ENCODE measurements around the gene AGBL4.

AGBL4 gene

DNA sequence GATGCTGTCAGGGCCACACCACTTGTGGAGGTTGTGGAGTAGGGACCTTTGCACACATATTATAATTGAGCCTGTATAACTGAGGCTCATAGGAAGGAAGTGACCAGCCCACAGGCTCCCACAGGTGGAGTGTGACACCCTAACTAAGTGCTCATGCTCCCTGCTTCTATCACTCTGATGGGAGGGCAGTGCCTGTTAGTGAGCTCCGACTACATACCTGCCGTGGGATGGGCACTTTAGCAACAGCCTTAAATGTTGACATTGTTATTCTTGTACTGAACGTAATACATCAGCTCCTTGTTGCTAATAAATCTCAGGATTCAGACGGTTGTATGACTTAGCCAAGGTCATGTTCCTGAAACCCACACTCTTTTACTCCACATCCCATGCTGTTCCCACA lies 1305.0 kb downstream of the AGBL4 start:
- DNase-seq (ENCODE audit: low read depth), result no peak

DNA sequence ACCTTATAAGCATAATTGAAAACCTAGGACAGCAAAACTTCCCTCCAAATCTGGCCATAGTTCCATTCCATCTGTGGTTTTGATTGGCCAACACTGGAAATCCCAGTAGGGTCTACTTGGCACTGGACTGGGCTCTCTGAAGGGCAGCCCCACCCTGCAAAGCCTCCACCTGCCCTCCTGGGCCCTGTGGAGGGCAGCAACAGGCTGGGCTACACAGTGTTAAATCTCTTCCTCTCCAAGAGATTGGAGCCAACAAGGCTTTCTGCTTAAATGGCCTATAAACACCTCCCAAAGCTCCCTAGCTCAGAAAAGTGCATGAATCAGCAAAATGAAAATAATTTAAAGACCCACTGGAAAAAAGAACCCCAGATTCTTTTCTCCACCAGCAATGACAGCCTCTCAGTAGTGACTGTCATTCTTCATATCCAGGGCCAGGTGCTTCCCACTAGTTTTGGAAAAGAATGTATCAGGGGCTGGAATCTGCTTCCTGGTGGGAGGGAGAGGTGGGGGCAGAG lies 1305.6 kb downstream of the AGBL4 start:
- DNase-seq (ENCODE audit: low read depth), result no peak

DNA sequence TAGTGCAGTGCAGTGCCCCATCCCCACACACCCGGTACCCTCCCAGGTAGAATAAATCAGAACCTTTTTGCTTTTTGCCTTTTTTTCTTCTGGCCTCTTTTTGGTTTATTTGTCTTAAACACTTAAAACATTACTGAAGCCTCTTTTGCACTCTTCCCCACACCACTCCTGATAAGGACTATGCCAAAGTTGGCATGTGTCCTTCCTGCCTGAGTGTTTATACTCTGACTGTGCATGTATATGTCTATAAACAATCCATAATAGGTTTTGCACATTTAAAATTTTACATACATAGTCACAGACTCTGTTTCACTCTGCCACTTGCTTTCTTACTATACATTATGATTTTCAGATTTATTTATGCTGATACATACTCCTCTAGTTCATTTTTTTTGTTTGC lies 1306.7 kb downstream of the AGBL4 start:
- DNase-seq (ENCODE audit: low read depth), result no peak

DNA sequence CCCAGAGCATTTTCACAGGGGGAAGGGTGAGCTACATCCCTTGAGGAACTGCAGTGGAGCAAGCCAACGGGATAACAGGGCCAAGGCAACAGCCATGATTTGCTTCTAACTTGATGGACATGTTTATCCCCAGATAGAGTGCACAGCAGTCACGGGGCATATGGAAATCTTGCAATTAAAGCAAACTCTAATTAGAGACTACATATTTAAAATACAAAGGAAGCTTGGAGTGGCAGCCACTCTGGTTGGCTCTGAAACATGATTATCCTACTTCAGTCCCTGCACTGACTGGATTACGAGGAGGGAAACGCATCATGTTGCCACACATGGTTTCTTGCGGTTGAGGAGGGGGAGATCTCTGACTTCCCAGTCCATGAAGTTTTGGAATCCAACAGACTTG lies 1307.8 kb downstream of the AGBL4 start:
- DNase-seq (ENCODE audit: low read depth), result no peak

DNA sequence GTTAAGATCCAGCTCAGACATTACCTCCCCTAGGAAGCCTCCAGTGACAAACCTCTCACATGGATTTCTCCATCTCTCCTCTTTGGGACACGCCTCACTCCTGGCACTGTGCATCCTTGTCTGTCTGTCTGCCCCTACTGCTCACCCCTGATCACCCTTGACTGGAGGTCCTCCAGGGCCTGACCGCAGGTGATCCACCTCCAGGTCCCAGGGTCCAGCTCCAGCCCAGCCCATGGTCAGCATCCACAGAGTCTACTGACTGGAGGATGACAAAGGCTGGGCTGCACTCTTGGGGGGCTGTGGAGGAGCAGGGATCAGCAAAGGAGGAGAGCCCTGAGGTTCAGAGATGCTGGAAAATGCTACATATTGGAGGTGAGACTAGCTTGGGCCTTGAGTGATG lies 1312.8 kb downstream of the AGBL4 start:
- DNase-seq (ENCODE audit: low read depth), result no peak

DNA sequence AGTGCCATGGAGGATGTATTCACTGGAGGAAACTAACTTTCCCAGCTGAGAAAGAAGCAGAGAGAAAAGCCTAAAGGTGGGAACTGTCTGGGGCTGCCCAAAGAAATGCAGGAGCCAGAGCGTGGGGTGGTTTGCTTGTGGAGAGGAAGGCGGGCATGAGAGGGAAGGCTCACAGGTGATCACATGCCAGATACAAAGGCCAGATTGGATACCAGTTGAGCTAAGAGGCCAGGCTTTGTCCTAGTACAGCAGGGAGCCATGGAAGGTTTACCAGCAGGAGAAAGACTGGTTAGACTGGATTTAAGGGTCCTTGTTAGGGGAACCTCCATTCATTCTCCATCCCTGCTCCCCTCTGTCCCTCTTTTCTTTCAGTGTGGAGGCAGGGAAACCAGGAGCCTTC lies 1313.4 kb downstream of the AGBL4 start:
- DNase-seq (ENCODE audit: low read depth), result no peak

DNA sequence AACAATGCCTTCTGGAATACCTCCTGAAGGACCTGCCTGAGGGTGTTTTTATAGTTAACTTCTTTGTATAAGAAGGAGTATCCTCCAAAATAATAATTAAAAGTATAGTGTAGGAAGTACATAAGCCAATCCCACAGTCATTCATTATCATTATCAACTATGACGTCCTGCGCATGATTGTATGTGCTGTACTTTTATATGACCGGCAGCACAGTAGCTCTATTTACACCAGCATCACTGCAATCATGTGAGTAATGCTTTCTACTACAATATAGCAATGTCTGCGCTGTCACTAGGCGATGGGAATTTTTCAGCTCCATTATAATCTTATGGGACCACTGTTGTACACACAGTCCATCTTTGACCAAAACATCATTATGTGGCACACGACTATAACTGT lies 1319.0 kb downstream of the AGBL4 start:
- no peak for DNase-seq (ENCODE audit: low read depth)

DNA sequence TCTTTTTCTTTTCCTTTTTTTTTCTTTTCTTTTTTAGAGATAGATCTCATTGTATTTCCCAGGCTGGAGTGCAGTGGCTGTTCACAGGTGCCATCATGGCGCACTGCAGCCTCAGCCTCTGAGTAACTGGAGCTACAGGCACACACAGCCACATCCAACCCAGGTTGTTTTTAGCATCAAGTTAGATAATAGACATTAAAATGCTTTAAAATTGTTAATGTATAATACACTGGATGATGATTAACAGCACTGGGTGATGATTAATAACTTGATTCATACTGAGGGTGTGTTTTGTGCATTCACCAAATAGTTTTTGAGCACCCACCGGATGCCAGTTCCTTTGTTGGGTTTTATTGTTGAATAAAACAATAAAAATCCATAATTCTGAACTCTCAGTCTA lies 1322.3 kb downstream of the AGBL4 start:
- no peak for DNase-seq (ENCODE audit: low read depth)

DNA sequence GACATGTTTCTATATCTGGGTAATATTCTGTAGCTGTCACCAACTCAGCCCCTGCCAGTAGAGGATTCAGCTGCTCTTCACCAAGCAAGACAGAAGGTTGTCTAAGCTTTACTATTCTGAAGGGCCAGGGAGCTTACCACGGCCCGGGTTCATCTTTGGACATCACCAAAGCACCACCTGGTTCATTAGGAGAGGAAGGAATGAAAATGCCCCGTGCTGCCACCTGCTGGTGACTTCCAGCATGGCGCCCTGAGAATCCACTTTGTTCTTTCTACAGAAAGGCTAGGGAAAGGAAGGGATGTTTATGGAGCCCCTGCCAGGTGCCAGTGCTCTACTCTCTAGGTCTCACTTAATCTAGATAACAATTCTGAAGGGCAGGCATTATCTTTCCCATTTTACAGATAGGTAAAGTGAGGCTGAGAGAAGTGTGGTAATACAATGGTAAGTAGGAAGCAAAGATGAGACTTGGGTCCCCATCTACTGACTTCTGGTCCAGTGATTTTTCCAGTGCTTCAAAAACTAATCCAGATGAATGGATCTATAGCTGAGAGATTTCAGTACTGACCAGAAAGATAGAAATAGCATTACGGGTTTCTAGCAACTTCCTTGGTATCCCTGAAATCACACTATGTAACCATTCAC lies 1326.6 kb downstream of the AGBL4 start:
- no peak for DNase-seq (ENCODE audit: low read depth)

DNA sequence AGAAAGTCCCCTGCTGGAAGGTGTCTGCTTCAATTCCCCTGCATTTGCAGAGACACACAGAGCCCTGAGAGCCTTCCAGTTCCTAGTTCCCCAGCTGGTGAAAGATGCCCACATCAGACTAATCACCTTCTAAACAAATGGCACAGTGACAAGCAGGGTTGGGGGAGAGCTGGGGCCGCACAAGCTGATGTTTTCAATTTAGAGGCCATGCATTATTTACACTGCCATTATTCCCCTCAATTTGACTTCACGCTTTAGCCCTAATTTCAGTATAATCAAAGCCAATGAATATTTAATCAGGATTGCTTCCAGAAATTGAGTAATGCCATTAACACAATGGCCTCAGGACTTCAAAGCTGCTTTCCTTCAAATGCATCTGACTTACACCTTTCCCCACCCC lies 1328.6 kb downstream of the AGBL4 start:
- no peak for DNase-seq (ENCODE audit: low read depth)

DNA sequence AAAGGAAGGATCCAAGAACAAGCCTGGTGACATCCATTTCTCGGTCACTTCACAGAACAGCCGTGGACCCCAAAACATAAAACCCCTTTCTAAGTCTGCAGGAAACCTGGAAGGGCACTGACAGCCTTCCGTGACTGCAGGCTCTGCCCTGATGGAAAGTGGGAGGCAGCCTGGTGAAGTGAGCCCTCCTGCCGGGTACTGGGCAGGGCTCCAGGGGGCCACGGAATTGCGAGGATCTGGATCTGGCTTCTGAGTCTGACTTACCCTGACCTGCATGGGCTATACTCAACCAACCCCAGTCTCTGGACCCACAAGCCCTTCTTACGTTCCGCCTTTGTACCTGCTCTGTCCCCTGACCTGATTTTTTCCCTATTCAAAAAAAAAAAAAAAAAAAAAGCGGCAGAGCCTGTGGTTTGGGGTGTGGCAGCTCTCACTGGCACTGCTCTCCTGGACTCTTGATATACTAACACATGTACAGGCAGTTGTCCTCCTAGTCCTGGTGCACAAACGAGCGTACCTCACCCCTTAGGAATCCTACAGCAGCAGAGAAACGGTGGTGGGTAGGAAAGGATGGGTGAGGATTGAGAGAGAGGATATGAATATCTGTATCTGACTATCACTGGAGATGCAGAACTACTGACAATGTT lies 1330.0 kb downstream of the AGBL4 start:
- no peak for DNase-seq (ENCODE audit: low read depth)

DNA sequence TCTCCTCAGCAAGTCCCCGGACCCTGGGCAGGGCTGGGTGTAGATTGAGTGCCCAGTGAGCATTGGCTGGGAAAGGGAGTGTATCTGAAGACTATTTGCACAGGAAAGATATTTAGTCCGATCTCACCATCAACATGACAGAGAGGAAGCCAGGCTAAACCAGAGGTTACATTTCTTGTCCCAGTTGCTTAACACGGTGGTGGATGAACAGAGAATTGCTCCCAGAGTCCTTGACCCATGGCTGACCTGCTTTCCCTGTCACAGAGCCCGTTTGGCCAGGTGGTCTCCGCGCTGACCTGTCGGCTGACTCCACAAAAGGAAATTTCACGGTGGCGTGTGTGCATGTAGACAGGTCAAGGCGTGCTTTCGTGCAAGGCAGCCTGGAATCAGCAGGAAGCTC lies 1330.6 kb downstream of the AGBL4 start:
- no peak for DNase-seq (ENCODE audit: low read depth)

DNA sequence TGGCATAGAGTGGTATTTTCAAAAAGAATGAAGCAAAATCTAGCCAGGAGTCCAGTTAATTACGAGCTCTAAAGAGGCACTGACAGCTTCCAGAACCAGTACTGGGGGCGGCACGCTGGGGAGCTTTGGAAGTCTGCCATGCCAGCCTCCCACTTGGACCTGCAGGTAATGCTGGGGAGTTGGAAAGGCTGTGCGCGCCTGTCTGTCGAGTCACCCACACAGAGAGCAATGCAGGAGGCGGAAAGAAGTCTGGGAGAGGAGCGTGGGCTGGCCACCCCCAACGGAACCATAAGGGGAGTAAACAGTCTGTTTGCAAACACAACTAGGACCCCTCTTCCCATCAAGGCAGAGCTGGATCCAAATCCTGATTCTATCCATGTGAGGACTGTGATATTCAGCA lies 1331.5 kb downstream of the AGBL4 start:
- no peak for DNase-seq (ENCODE audit: low read depth)

DNA sequence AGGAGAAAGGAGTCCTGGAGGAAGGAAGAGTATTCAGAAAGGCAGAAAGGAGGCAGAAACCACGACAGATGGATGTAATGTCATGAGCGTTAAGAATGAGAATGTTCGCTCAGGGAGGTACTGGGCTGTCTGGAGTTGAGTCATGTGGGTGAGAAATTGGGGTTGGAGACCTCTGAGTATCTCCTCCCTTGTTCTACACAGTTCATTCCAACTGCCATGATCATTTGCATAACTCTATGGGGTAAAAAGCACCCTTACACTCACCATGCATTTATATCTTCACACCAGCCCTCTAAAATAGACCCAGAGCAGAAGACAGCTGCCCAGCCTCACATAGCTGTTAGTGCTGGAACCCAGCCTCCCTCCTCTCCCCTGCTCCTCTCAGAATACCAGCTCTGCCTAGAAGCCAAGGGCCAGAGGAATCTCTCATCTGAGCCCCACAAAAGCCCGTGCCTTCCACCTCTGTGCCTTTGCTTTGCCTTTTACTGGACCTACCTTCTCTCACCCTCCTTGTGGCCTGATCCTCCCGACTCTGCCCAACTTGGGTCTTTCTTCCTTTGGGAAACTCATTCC lies 1332.2 kb downstream of the AGBL4 start:
- no peak for DNase-seq (ENCODE audit: low read depth)

DNA sequence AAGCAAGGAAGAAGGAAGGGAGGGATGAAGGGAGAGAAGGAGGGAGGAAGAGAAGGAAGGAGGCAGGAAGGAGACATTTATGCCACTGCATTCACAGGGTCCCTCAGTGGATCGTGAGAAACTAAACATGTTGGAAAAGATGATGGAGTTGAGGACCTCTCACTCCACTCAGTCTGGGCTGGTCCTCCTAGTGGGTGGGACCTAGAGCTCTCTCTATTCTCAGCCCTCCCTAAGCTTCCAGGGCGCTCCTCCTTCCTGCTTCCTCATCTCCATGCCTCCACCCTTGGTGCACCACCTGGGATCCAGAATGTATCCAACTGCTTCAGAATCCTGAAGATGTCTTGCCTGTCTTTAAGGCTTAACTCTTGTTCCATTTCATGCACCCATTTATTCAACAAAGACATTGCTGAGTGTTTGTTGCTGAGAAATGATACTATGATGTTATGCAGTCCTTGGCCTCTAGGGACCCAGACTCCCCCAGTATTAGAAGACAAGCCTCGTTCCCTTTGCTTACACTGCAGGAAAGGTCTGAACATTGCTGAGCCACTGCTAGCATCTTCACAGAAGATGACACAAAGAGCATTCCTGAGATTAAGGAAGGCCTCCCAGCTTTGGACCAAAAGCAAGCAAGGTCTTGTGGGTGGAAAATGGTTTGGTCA lies 1335.5 kb downstream of the AGBL4 start:
- DNase-seq (ENCODE audit: low read depth), result no peak

DNA sequence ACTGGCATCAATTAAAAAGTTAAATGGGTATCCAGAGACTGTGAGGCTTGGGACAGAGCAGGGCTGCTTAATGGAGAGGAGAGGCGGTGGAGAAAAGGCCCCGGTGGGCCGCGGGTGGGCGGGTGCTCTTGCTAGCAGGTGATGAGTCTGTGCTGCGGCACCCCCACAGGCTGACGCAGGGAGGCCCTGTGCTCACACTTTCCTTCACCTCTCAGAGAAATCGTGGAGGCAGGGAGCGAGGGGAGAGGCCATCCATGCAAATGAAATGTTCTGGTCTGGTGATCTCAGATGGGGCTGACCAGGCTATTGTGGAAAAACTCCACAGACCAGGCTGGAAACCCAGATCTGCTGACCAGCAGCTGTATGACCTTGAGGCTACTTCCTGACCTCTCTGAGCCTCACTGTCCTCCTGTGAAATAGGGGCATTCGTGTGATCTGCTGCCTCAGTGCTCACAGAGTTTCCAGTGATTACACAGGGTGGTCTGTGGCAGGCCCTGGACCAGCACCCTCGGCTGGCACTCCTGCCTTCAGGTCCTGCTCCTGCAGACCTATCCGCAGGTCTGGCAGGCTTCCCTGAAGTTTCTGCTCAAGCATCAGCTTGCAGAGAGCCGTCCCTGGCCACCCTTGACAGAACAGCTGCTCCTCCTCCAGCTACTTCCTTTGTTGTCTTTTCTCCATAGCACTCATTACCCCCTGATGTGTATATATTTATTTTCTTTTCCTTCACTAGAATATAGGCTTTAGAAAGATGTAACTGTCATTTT lies 1336.3 kb downstream of the AGBL4 start:
- DNase-seq (ENCODE audit: low read depth), result no peak

DNA sequence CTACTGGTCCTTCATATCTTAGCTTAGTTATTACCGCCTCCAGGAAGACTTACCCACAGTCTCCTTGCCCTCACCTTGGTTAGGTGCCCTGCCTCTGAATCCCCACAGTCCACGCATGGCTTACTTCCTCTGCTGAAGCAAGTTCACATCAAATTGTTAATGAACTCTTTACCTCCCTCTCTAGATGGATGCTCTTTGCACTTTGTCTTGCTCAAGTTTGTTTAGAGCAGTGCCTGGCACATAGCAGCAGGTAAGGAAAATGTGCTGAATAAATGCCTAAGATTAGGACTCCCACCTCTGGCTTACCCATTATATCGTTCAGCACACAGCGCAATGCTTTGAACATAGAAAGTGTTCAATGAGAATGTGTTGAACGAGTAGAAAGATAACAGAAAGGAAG lies 1337.6 kb downstream of the AGBL4 start:
- no peak for DNase-seq (ENCODE audit: low read depth)

DNA sequence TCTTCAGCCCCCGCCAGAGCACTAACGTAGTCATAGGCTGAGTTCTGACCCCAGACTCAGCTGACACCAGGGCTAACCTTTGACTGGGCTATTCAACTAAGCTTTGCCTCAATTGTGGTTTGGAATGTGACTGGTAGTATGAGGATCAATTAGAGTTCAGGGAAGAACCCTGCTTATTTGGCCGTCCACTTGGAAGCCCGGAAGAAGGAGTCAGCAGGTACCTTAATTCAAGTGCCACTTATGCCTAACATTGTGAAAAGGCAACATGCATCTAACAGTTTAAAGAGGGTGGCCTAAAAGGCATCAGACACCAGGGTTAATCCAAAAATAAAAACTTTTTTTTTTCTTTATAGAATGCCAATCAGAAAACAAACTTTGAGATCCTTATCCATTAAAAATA lies 1339.4 kb downstream of the AGBL4 start:
- no peak for DNase-seq (ENCODE audit: low read depth)

DNA sequence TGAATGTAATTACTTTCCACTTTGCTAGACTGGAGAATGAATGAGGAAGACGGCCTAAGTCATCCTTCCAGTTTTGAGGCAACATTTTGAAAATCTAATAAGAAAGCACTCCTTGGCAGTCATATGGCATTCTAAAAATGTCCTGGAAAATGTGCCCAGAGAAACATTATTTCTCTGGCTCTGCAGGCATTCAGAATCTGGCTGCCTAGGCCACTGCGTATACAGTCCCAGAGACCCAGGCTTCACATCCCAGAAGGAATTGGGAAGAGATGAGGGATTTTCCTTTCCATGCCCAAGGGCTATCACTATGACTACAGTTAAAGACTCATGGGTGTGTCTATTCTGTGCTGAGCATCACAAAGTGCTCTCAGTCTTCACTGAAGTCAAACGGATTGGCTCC lies 1339.9 kb downstream of the AGBL4 start:
- no peak for DNase-seq (ENCODE audit: low read depth)

DNA sequence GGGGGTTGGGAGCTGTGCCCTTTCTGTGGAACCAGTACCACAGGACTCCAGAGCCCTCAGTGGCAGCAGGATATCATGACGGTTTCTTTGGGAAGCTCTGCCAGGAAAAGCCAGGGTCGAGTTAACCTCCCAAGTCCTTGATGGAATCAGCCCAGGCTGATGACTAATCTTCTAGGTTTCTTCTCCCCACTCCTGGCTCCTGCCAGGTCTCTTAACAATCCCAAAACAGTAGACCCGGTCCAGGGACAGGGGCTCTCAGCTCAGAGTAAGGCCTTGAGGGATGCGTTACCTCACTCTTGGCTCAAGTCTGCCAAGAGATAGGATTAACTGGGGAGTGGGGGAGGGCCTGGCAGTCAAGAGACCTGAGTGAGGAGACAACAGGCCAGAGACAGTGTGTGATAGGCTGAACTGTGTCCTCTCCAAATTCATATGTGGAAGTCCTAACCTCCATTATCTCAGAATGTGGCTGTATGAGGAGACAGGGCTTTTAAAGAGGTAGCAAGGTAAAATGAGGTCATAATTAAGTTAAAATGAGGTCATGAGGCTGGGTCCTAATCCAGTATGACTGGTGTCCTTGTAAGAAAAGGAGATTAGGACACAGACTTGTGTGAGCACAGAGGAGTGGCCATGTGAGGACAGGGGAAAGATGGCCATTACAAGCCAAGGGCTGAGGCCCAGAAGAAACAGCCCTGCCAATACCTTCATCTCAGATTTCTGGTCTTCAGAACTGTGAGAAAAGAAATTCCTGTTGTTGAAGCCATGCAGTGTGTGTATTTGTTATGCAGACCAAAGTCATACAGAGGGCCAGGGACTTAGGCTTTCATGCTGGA lies 1342.1 kb downstream of the AGBL4 start:
- DNase-seq (ENCODE audit: low read depth), result no peak

DNA sequence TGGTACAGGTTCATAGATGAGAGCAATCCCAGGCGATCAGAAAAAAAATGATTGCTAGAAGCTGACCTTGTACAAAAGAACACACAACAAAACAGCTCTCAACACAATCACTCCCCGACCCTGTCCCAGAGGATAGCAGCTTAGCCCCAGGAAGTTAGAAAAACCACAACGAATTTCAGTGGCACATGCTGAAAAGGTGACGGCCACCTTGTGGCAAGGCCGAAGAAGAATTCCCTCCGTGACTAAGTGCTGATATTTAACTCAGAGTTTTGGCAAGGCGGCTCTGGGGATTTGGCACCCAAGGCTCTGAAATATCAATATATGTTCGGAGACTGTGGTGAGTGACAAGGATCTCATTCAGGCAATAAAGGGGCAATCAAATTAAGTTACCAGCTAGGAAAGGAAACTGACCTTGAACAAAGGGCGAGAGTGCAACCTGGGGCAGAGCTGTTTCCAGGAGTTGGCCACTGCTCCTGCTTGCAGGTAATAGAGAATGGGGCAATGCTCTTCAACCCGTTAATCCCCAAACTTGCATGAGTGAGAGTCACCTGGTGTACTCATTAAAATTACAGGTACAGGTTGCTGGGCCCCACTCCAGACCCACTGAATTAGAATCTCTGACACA lies 1343.2 kb downstream of the AGBL4 start:
- DNase-seq (ENCODE audit: low read depth), result no peak
